Ishikawa (cell line): ENCODE data around the gene F9.

Source experiments
- CEBPB ChIP-seq: IDR thresholded peaks from 2 replicates; pipeline ENCODE4 v1.6.1; 2012
- CREB1 ChIP-seq: IDR thresholded peaks from 2 replicates; pipeline ENCODE4 v1.6.1; 2012; ENCODE audit warnings: low read depth
- EGR1 ChIP-seq: IDR thresholded peaks from 2 replicates; pipeline ENCODE4 v1.6.1; 2012
- EP300 ChIP-seq: IDR thresholded peaks from 2 replicates; pipeline ENCODE4 v1.6.1; 2012; ENCODE audit warnings: borderline replicate concordance
- FOXM1 ChIP-seq: IDR thresholded peaks from 2 replicates; pipeline ENCODE4 v1.6.1; 2012; ENCODE audit warnings: low read depth, borderline replicate concordance
- NFIC ChIP-seq: IDR thresholded peaks from 2 replicates; pipeline ENCODE4 v1.6.1; 2012
- RAD21 ChIP-seq: IDR thresholded peaks from 2 replicates; pipeline ENCODE4 v1.6.1; 2012; ENCODE audit warnings: low read depth
- TAF1 ChIP-seq: IDR thresholded peaks from 2 replicates; pipeline ENCODE4 v1.6.1; 2012; ENCODE audit warnings: low read depth, mild to moderate bottlenecking
- TCF12 ChIP-seq: IDR thresholded peaks from 2 replicates; pipeline ENCODE4 v1.6.1; 2012; ENCODE audit warnings: low read depth
- TEAD4 ChIP-seq: IDR thresholded peaks from 2 replicates; pipeline ENCODE4 v1.6.1; 2012
- YY1 ChIP-seq: IDR thresholded peaks from 2 replicates; pipeline ENCODE4 v1.6.1; 2012; ENCODE audit warnings: low read depth
- ZBTB7A ChIP-seq: IDR thresholded peaks from 2 replicates; pipeline ENCODE4 v1.6.1; 2012; ENCODE audit warnings: low read depth
- TF ChIP-seq, protein P1 (sequence below): IDR thresholded peaks from 2 replicates; pipeline ENCODE4 v1.6.1; 2012; ENCODE audit warnings: low read depth, mild to moderate bottlenecking
- TF ChIP-seq, protein P2 (sequence below): IDR thresholded peaks from 2 replicates; pipeline ENCODE4 v1.6.1; 2012
- TF ChIP-seq, protein P3 (sequence below): IDR thresholded peaks from 2 replicates; pipeline ENCODE4 v1.6.1; 2012

Gene F9

DNA sequence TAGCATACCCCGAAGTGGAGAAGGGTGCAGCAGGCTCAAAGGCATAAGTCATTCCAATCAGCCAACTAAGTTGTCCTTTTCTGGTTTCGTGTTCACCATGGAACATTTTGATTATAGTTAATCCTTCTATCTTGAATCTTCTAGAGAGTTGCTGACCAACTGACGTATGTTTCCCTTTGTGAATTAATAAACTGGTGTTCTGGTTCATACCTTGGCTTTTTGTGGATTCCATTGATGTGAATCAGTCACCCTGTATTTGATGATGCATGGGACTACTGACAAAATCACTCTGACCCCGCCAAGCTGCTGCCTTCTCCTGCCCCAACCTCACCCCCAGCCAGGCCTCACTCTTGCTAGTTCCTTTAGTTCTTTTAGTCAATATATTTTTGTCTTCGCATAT is 32.7 kb downstream of the F9 start:
- TF ChIP-seq FOXM1 (no peak), TAF1 (no peak), NFIC (no peak), EGR1 (no peak), TCF12 (no peak), TEAD4 (no peak), CEBPB (no peak), YY1 (no peak), ZBTB7A (no peak), EP300 (no peak), RAD21 (no peak), CREB1 (no peak)
- TF ChIP-seq, protein P1, sequence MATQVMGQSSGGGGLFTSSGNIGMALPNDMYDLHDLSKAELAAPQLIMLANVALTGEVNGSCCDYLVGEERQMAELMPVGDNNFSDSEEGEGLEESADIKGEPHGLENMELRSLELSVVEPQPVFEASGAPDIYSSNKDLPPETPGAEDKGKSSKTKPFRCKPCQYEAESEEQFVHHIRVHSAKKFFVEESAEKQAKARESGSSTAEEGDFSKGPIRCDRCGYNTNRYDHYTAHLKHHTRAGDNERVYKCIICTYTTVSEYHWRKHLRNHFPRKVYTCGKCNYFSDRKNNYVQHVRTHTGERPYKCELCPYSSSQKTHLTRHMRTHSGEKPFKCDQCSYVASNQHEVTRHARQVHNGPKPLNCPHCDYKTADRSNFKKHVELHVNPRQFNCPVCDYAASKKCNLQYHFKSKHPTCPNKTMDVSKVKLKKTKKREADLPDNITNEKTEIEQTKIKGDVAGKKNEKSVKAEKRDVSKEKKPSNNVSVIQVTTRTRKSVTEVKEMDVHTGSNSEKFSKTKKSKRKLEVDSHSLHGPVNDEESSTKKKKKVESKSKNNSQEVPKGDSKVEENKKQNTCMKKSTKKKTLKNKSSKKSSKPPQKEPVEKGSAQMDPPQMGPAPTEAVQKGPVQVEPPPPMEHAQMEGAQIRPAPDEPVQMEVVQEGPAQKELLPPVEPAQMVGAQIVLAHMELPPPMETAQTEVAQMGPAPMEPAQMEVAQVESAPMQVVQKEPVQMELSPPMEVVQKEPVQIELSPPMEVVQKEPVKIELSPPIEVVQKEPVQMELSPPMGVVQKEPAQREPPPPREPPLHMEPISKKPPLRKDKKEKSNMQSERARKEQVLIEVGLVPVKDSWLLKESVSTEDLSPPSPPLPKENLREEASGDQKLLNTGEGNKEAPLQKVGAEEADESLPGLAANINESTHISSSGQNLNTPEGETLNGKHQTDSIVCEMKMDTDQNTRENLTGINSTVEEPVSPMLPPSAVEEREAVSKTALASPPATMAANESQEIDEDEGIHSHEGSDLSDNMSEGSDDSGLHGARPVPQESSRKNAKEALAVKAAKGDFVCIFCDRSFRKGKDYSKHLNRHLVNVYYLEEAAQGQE, result no peak
- TF ChIP-seq, protein P2, sequence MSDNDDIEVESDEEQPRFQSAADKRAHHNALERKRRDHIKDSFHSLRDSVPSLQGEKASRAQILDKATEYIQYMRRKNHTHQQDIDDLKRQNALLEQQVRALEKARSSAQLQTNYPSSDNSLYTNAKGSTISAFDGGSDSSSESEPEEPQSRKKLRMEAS, result no peak
- TF ChIP-seq, protein P3, sequence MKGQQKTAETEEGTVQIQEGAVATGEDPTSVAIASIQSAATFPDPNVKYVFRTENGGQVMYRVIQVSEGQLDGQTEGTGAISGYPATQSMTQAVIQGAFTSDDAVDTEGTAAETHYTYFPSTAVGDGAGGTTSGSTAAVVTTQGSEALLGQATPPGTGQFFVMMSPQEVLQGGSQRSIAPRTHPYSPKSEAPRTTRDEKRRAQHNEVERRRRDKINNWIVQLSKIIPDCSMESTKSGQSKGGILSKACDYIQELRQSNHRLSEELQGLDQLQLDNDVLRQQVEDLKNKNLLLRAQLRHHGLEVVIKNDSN, result no peak

DNA sequence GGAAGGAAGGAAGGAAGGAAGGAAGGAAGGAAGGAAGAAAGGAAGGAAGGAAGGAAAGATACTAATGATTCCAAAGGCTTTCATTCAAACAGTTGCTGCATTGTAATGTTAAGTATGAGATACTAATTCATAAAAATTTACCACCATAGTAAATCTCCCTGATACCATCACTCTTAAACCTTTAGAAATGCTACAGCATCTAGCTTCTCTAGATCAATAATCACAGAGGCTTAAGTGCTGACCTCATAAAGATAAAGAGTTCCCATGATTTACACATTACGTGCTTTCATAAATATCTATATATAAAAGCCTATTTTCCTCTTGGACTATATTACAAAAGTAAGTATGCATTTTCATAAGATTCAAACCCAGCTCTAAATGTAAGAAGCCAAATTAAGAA is 36.4 kb downstream of the F9 start:
- TF ChIP-seq, protein P1, result no peak

DNA sequence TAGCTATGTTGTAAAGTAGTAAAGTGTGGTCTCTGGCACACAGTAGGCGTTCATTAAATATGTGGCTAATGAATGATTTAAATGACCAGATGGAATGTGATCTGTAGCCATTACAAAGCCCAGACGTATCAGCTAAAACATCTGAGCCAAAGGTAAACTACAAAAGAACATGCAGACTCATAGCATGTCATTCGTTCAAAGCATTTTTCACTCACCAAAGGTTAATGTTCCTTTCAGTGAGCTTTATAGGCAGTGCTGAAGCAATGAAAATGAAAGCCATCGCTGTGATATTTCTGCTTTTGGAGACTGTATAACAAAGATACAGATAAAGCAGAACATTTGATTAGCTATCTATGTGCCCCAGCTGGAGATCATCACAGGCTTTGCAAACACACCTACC is 50.5 kb downstream of the F9 start:
- no peak for TF ChIP-seq CEBPB

DNA sequence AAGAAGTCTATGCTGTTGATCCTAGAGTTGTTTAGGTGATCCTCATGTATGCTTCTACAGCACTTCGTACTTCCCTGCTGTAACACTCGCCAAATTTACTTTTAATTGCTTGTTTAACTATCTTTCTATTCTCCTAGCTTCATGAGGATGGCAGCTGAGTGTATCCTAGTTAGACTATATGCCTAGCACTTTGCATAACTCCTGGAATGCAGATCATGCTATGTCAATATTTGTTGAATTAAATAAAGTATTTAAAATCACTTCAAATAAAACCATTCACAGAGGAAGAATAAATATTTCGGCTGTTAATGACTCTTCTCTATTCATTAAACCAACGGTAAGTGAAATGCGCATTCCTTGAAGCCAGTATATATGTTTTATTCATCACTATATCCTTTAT is 55.1 kb downstream of the F9 start:
- no peak for TF ChIP-seq TAF1
- no peak for TF ChIP-seq EP300
- no peak for TF ChIP-seq YY1
- no peak for TF ChIP-seq NFIC
- TF ChIP-seq, protein P2, result no peak
- no peak for TF ChIP-seq FOXM1

DNA sequence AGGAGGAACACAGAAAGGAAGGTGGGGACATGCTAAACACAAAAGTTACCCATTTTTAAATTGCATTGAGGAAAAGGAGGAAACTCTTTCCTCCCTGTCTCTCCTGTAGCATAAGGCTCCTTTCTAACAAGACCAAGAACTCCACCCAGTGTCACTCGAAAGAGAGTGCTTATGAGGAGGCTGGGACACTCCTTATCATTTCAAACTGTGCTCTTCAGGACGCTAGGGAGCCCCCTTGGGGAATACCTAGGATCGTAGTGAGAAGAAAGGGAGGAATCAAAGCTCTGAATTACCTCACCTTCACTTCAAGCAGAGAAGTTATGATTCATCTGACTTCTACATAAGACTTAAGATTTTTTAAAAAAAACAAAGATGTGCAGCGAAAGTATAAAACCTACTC is 65.5 kb downstream of the F9 start:
- TF ChIP-seq FOXM1, result no peak
- no peak for TF ChIP-seq ZBTB7A
- no peak for TF ChIP-seq CEBPB
- TF ChIP-seq EGR1, result no peak
- TF ChIP-seq, protein P3, result no peak
- no peak for TF ChIP-seq EP300
- TF ChIP-seq CREB1, result no peak
- TF ChIP-seq, protein P1, result no peak
- no peak for TF ChIP-seq RAD21
- no peak for TF ChIP-seq TEAD4
- TF ChIP-seq NFIC, result no peak
- no peak for TF ChIP-seq TAF1
- no peak for TF ChIP-seq TCF12

DNA sequence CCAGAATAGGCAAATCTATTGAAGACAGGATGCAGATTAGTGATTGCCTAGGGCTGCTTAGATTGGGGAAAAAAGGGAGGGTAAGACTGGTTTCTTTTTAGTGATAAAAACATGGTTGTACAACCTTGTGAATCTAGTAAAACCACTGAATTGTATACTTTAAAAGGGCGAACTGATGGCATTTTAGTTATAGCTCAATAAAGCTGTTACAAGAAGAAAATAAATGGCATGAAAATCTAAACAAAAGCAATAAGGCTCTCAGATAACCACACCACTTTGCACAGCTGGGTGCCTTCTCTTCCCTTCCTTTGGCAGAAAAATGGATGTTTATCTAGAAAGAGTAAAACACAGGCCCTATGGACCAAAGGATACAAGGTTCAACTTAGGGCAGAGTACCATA is 69.6 kb downstream of the F9 start:
- TF ChIP-seq YY1 (no peak), TAF1 (no peak), ZBTB7A (no peak), EGR1 (no peak)
